Stimulated activated CD4-positive, alpha-beta T cell treated with anti-CD3 and anti-CD28 coated beads, Interleukin-2, amount 100 ng/mL, for 24 hours (primary cell): ENCODE results near the gene TLR5.
A peak's percentile ranks its signal among the peaks of the same experiment; 100 is the strongest.
"Not testable (repeated sequence)": the region's sequence is repeated elsewhere in the genome, so short reads cannot be mapped to it uniquely, and the experiment has no call there.

Experiments
- DNase-seq, 2 donors: peaks; one replicate each; pipeline ENCODE4 v3.0.0-alpha.2; 2020

The TLR5 gene, protein sequence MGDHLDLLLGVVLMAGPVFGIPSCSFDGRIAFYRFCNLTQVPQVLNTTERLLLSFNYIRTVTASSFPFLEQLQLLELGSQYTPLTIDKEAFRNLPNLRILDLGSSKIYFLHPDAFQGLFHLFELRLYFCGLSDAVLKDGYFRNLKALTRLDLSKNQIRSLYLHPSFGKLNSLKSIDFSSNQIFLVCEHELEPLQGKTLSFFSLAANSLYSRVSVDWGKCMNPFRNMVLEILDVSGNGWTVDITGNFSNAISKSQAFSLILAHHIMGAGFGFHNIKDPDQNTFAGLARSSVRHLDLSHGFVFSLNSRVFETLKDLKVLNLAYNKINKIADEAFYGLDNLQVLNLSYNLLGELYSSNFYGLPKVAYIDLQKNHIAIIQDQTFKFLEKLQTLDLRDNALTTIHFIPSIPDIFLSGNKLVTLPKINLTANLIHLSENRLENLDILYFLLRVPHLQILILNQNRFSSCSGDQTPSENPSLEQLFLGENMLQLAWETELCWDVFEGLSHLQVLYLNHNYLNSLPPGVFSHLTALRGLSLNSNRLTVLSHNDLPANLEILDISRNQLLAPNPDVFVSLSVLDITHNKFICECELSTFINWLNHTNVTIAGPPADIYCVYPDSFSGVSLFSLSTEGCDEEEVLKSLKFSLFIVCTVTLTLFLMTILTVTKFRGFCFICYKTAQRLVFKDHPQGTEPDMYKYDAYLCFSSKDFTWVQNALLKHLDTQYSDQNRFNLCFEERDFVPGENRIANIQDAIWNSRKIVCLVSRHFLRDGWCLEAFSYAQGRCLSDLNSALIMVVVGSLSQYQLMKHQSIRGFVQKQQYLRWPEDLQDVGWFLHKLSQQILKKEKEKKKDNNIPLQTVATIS

DNA sequence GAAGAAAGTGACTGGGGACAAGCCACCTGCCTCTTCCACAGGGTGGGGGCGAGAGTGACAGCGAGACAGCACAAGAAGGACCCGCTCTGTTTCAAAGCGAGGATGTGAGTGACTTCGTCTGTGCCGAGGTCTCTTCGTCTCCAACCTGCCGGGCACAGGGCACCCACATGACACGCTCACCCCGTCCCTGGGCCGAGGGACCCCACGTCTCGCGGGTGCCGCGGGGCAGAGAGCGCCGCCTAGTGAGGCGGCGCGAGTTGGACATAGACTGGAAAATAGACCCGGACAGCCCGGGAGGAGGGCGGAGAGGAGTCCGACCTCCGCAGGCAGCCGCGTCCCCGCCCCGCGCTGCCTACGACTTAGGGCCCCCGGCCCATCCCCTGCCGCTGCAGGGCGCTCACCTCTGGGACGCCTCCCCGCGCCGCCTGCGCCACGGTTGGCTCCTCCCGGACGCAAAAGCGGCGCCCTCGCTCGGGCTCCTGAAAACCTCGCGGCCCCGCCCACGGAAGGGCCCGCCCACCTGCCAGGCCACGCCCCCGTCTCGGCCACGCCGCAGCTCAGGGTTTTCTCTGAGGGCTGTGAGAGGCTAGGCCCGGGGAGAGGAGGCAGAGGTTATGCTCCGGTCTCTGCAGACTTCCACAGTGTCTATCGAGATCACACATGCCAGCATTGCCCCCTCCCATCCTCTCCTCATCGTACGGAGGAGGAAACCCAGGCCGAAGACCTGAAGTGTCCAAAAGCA lies at the start of gene TLR5:
TSS of gene TLR5 (minus strand) at position 454 of the 742 bp plus-strand sequence. CDS start 30,217 bp downstream, outside the sequence.
- DNase-seq, result peak; percentile 90 to 94

GRCh38 chr1:223189903-223190724 lies 47.1 kb upstream of the TLR5 start:
- DNase-seq, result peak; percentile 68 to 76

DNA sequence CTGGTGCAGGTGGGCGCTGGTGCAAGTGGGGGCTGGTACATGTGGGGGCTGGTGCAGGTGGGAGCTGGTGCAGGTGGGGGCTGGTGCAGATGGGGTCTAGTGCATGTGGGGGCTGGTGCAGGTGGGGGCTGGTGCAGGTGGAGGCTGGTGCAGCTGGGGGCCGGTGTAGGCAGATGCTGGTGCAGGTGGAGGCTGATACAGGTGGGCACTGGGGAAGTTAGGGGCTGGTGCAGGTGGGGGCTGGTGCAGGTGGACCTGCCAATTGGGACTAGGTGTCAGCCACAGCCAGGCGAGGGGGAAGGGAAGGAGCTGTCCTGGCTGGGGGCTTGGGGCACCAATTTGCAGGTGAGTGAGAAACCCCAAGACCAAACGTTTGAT lies 46.5 kb upstream of the TLR5 start:
- DNase-seq, result no peak

GRCh38 chr1:223188618-223189356 lies 45.7 kb upstream of the TLR5 start:
- DNase-seq, result no peak

DNA sequence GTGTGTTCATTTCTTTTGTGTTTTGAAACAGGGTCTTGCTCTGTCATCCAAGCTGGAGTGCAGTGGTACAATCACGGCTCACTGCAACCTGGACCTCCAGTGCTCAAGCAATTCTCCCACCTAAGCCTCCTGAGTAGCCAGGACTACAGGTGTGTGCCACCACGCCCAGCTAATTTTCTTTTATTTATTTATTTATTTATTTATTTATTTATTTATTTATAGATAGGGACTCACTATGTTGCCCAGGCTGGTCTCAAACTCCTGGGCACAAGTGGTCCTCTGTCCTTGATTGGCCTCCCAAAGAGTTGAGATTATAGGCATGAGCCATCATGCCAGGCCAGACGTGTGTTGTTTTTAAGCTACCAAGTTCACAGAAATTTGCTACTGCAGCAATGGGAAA lies 43.8 kb upstream of the TLR5 start:
- DNase-seq, result no peak

DNA sequence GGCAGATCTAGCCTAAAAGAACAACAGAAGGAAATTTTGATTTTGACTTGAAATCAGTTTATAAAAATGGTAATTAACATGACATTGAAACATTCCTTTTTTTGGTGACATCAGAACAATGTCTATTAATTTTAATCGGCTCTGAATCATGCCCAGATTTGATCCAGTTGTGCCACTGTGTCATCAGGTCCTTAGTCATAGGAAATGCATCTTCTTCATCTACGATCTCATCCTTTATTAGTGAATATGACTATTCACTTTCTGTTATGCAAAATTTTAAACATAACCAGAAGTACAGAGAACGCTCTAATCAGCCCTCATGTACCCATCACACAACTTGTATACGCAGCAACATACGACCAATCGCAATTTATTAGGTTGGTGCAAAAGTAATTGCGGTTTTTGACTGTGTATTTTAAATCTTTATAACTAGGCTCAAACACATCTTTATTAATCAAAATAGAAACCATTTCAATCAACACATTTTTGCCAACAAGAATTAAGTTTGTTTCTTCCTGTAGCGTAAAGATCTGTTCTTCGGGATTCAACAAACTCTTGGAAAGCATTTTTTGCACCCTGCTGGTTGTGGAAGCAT lies 40.3 kb upstream of the TLR5 start:
- DNase-seq, result no peak

DNA sequence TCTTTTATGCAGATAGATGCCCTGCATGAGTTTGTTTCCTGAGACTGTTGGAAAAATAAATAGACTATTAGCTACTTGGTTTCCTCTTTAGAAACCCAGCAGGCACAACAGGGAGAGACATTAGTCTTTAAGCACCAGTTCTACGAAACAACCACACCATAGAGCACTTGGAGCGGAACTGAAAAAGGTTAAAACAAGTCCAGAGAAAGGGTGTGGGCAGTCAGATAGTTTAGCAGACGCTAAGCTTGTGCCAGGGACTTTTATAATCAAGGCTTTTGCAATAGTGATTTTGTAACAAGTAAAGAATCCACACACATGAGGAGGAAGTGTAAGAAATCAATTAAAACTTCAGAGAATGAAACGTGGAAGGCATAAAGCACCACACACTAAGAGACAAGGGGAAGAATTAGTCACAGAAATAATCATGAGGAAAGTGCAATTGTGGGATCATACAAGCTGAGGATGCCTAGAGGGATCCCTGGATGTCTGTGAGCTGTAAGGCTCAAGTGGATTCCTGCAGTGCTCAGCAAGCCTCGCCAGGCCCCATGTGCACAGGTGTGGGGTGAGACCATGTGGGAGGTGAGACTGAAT lies 37.8 kb upstream of the TLR5 start:
- no peak for DNase-seq

DNA sequence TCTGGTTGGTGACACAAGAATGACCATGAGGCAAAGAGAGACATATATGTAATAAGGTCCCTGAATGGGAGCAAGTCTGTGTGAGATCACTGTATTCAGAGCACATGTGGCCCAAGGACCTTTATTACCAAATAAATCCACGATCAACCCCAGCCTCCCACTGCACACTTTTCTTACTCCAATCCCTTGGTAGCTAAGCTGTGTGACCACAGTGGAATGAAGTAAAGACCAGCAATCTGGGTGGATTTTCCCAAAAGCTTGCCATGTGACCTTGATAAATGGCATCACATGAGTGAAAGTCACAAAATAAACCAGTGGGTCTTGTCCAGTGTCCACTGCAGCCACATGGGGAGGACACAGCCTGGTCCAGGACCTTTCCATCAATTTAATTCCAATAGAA lies 36.7 kb upstream of the TLR5 start:
- no peak for DNase-seq

DNA sequence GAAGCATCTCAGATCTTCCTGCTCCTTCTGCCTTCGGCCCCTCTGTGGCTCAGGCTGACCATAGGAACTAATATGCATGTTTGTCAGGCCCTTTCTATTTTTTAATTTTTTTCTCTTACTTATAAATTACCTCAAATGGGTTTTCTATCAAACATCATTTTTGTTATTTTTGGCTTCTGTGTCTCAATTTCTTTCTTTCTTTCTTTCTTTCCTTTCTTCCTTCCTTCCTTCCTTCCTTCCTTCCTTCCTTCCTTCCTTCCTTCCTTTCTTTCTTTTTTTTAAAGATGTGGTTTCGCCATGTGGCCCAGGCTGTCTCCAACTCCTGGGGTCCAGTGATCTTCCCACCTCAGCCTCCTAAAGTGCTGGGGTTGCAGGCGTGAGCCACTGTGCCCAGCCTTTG lies 36.2 kb upstream of the TLR5 start:
- DNase-seq, result no peak

DNA sequence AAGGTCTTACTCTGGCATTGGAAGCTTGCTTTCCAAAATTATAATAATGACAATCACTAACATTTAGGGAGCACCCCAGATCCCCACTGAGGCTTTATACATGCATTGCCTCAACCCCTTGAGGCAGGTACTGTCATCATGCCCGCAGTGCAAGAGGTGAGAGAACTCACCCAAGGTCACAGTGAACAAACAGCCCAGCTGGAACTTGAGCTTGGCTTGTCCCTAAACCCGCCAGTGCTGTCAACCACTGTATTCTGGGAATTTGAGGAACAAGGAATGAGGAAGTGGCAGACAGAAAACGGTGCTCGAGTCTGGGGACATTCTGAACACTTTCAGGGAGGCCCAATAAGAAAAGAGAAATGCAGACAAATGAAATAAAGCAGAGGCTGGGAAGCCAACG lies 34.6 kb upstream of the TLR5 start:
- DNase-seq, result no peak

DNA sequence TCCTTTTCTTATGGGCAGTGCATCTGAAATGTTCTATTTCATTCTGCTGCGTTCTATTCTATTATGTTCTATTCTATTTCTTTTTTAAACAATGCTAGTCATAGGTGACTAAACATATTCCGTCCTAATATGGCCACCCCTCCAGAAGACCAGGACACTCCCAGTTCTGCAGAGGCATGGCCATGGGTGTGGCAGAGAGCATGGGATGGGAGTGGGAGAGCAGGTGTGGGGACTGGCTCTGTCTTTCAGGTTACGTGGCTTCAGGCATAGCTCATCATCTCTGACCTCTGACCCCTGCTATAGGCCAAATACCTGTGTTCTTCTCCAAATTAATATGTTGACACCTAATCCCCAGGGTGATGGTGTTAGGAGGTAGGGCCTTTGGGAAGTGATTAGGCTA lies 33.4 kb upstream of the TLR5 start:
- DNase-seq, result no peak

- DNase-seq, result no peak
Measured at GRCh38 chr1:223175633-223176032, 32.6 kb upstream of the TLR5 start.

DNA sequence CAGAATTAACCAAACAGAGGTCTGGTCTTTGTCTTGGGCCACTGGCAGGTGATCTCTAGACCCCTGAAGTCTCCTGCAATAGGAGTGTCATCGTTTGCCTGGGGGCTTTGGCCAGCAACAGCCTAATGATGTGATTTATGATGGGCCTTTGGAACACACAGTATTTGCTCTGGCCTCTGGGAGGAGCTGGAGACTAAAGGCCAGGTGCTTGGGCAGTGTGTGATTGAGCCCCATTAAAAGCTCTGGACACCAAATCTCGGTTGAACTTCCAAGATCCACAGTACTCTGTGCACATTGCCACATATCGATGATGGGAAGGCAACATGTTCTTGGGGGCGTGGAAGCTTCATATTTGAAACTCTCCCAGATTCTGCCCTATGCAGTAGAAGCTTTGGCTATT lies 32.0 kb upstream of the TLR5 start:
- DNase-seq, result no peak

GRCh38 chr1:223169458-223169857 lies 26.4 kb upstream of the TLR5 start:
- not testable (repeated sequence) for DNase-seq

DNA sequence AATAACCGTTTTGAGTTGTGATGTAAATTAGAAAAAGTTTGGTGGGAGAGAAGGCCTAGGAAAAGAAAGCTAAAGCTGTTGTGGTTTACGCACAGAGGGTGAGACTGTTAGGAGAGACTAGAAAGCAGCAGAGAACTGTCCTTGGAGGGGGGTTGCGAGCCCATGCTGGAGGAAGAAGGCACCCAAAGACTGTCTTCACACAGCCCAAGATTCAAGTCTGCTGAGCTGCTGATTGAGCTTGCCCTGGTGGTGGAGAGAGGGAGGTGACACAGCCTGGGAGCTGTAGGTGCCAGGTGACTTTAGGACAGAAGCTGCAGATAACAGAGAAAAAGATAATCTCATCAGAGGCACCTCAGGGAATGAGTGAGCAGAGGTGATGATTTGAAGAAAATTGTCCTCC lies 18.3 kb upstream of the TLR5 start:
- no peak for DNase-seq

GRCh38 chr1:223156343-223156742 lies 13.3 kb upstream of the TLR5 start:
- no peak for DNase-seq

DNA sequence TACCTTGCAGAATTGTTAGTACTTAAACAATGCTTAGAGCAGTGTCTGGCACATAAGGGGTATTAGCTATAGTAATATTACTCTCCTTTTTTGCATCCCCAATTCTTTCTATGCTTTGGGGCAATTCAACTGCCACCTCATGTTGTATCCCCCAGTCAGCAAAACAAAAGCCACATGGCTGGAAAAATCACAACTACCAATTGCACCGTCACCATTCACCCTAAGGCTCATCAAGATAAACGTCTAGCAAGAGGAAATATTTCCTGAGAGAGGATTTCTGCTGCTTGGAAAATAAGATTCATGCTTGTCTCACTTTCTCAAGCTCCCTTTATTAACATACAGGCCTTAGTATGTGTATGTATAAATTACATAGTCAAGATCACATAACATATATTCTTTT lies 12.1 kb upstream of the TLR5 start:
- DNase-seq, result no peak

DNA sequence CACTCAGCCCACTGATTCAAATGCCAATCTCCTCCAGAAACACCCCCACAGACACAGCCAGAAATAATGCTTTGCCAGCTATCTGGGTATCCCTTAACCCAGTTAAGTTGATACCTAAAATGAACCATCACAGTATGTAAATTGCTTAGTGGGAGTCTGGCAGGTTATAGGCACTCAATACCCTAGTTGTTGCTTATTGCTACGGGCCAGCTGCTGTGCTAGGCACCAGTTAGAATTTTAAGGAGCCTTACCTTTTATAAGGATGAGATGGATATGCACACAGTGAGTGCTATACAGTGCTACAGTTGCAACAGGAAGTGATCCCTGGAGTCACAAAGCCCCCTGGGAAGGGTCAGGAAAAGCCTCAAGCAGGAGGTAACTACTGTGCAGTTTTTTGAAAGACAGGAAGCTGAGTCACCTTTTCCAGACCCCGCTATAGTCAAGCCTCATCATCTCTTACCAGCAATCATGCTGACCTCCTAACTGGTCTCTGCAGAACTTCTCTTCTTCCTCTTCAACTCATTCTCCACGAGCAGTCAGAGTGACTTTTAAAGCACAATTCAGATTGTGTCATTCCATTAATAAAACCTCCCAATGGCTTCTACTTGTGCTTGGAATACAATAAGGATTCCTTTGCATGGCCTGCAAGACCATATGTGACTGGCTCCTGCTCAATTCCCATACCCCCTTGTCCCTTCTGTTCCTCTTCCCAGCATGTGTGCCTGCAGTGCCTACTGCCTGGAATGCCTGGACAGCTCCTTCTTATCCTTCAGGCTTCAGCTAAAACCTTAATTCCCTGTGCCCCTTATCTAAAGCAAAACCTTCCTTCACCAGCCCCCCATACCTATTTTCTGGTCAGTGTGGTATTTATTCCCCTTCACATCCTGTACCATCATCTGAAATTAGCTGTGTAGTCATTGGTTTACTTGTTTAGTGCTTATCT lies 10.4 kb upstream of the TLR5 start:
- no peak for DNase-seq

GRCh38 chr1:223152399-223152798 lies 9.4 kb upstream of the TLR5 start:
- DNase-seq, result no peak

DNA sequence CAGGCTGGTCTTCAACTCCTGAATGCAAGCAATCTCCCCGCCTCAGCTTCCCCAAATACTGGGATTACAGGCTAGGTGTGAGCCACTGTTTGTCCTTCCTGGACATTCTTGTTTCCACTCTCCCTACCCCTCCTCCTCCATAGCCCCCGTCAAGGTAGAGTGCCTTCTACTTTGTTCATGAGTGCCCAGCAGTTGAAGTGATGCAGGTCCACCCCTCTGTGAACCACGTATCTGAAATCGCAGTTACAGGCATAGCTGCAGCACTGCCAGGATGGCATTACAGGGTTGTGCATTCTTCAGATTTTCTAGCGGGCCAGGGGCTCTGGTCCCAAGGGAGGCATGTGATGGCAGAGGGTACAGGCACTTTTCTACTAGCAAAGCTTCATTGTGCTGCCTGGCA lies 7.4 kb upstream of the TLR5 start:
- no peak for DNase-seq
